MG63 (cell line): ENCODE data around the gene RPUSD1. TPM values are rescaled to one million over a fixed set of nuclear protein-coding genes. Genes with fewer than 3 reads are reported as not detected.

Source experiments
- DNase-seq: peaks from one replicate; pipeline ENCODE4 v3.0.0-alpha.2; 2020
- H3K27me3 ChIP-seq: fragments of 250-450 bp; sonication (Bioruptor Pico); 2 replicates; pipeline ENCODE4 v1.5.1; 2020; ENCODE audit warnings: mild to moderate bottlenecking, moderate library complexity
- H3K36me3 ChIP-seq: fragments of 250-450 bp; sonication (Bioruptor Pico); 2 replicates; pipeline ENCODE4 v1.5.1; 2020; ENCODE audit warnings: mild to moderate bottlenecking, moderate library complexity
- H3K4me3 ChIP-seq: fragments of 250-450 bp; sonication (Bioruptor Pico); 2 replicates; pipeline ENCODE4 v1.5.1; 2020; ENCODE audit warnings: mild to moderate bottlenecking, moderate library complexity
- H3K9me3 ChIP-seq: fragments of 250-450 bp; sonication (Bioruptor Pico); 2 replicates; pipeline ENCODE4 v1.5.1; 2020; ENCODE audit warnings: mild to moderate bottlenecking, moderate library complexity
- total RNA-seq: library from RNA; depleted of rRNA; stranded (reverse); fragments of >200 nt; shearing (Covaris generic); gene quantifications from 2 replicates; pipeline ENCODE4 v1.2.3, GENCODE V29; 2014; ENCODE audit warnings: low replicate concordance

The RPUSD1 gene
- total RNA-seq, 1 experiment from 2014 or later, result 77.3 TPM

- DNase-seq, result no peak
- no peaks in the 10 kb centered on the region for H3K9me3 ChIP-seq
These were observed 16.2 kb upstream of the RPUSD1 start for GRCh38 chr16:804193-805048.

GRCh38 chr16:803754-804080, 15.5 kb upstream of the RPUSD1 start:
- peaks cover 20% of the 10 kb centered on the region for H3K27me3 ChIP-seq
- H3K4me3 ChIP-seq, result no peak overlapping the region
- DNase-seq, result no peak
- H3K36me3 ChIP-seq, result peaks cover 3% of the 10 kb centered on the region; the same call in 1 of the 2 replicates
- no peaks in the 10 kb centered on the region for H3K9me3 ChIP-seq

More at GRCh38 chr16:804193-805048, 16.2 kb upstream of the RPUSD1 start:
- Histone ChIP-seq H3K27me3 (peaks cover 21% of the 10 kb centered on the region), H3K4me3 (no peak overlapping the region), H3K36me3 (peaks cover 3% of the 10 kb centered on the region; the same call in 1 of the 2 replicates)

- H3K36me3 ChIP-seq, result peaks cover 3% of the 10 kb centered on the region; the same call in 1 of the 2 replicates
- no peaks in the 10 kb centered on the region for H3K9me3 ChIP-seq
- DNase-seq, result no peak
- H3K4me3 ChIP-seq, result no peak overlapping the region
- H3K27me3 ChIP-seq, result peaks cover 20% of the 10 kb centered on the region
These were observed 15.0 kb upstream of the RPUSD1 start for GRCh38 chr16:802914-803753.

GRCh38 chr16:802461-802860, 14.3 kb upstream of the RPUSD1 start:
- H3K4me3 ChIP-seq, result no peak overlapping the region
- H3K9me3 ChIP-seq, result no peaks in the 10 kb centered on the region
- H3K27me3 ChIP-seq, result peaks cover 20% of the 10 kb centered on the region
- peaks cover 3% of the 10 kb centered on the region; the same call in 1 of the 2 replicates for H3K36me3 ChIP-seq
- DNase-seq, result no peak

- Histone ChIP-seq H3K27me3 (peaks cover 20% of the 10 kb centered on the region), H3K9me3 (no peaks in the 10 kb centered on the region), H3K36me3 (peaks cover 6% of the 10 kb centered on the region), H3K4me3 (no peak overlapping the region)
- no peak for DNase-seq
These were observed 13.6 kb upstream of the RPUSD1 start for GRCh38 chr16:801584-802363.

GRCh38 chr16:800834-801511, 12.8 kb upstream of the RPUSD1 start:
- Histone ChIP-seq H3K4me3 (no peak overlapping the region), H3K36me3 (peaks cover 12% of the 10 kb centered on the region), H3K9me3 (no peaks in the 10 kb centered on the region), H3K27me3 (peaks cover 20% of the 10 kb centered on the region)
- DNase-seq, result no peak

- no peak for DNase-seq
- Histone ChIP-seq H3K9me3 (no peaks in the 10 kb centered on the region), H3K36me3 (peaks cover 12% of the 10 kb centered on the region), H3K4me3 (no peak within 1 kb of the TSS), H3K27me3 (peaks cover 20% of the 10 kb centered on the region)
These were observed 12.0 kb upstream of the RPUSD1 start, which contains the start of gene GNG13 for GRCh38 chr16:799948-800833. Gene GNG13, minus strand, starts transcription at chr16:800734. Its CDS starts 1,657 bp downstream, at chr16:799077.

- Histone ChIP-seq H3K9me3 (no peaks in the 10 kb centered on the region), H3K4me3 (no peak overlapping the region), H3K27me3 (peaks cover 20% of the 10 kb centered on the region), H3K36me3 (peaks cover 17% of the 10 kb centered on the region)
- no peak for DNase-seq
These were observed 11.1 kb upstream of the RPUSD1 start for GRCh38 chr16:799111-799947.

GRCh38 chr16:798666-799065, 10.5 kb upstream of the RPUSD1 start:
- no peak for DNase-seq
- H3K9me3 ChIP-seq, result no peaks in the 10 kb centered on the region
- H3K4me3 ChIP-seq, result no peak overlapping the region
- peaks cover 20% of the 10 kb centered on the region for H3K27me3 ChIP-seq
- peaks cover 20% of the 10 kb centered on the region for H3K36me3 ChIP-seq

GRCh38 chr16:797686-798085, 9.5 kb upstream of the RPUSD1 start:
- peaks cover 20% of the 10 kb centered on the region for H3K27me3 ChIP-seq
- no peaks in the 10 kb centered on the region for H3K9me3 ChIP-seq
- peaks cover 20% of the 10 kb centered on the region for H3K36me3 ChIP-seq
- DNase-seq, result no peak
- no peak overlapping the region for H3K4me3 ChIP-seq

- Histone ChIP-seq H3K4me3 (no peak overlapping the region), H3K36me3 (peaks cover 23% of the 10 kb centered on the region), H3K27me3 (peaks cover 20% of the 10 kb centered on the region), H3K9me3 (no peaks in the 10 kb centered on the region)
- DNase-seq, result no peak
These were observed 8.9 kb upstream of the RPUSD1 start for GRCh38 chr16:797120-797420.

- Histone ChIP-seq H3K9me3 (no peaks in the 10 kb centered on the region), H3K27me3 (peaks cover 17% of the 10 kb centered on the region), H3K36me3 (peaks cover 28% of the 10 kb centered on the region), H3K4me3 (no peak overlapping the region)
- DNase-seq, result no peak
These were observed 8.3 kb upstream of the RPUSD1 start for GRCh38 chr16:796296-797119.

- Histone ChIP-seq H3K27me3 (peaks cover 9% of the 10 kb centered on the region), H3K9me3 (no peaks in the 10 kb centered on the region), H3K36me3 (peaks cover 35% of the 10 kb centered on the region), H3K4me3 (no peak overlapping the region)
- no peak for DNase-seq
These were observed 7.5 kb upstream of the RPUSD1 start for GRCh38 chr16:795580-796229.
